Stimulated activated memory B cell treated with anti-CD40 and anti-IgM and Interleukin-4, amounts not matched to agents 10 μg/mL and 1 μg/mL and 100 μg/mL, for 72 hours (primary cell): ENCODE measurements around the gene UQCRC2.
"Not testable (repeated sequence)": the region's sequence is repeated elsewhere in the genome, so short reads cannot be mapped to it uniquely, and the experiment has no call there.

Experiments
- ATAC-seq: fragments of 150-1000 bp; cut with Tn5 transposase; 2 replicates; pipeline ENCODE4 v1.10.0; 2021
- H3K27ac Mint-ChIP-seq: one replicate; pipeline ENCODE4 v1.8.0; 2022; ENCODE audit warnings: mild to moderate bottlenecking, mixed read lengths
- H3K27me3 Mint-ChIP-seq: one replicate; pipeline ENCODE4 v1.8.0; 2022; ENCODE audit warnings: mixed read lengths
- H3K36me3 Mint-ChIP-seq: one replicate; pipeline ENCODE4 v1.8.0; 2022; ENCODE audit warnings: mixed read lengths
- H3K4me1 Mint-ChIP-seq: one replicate; pipeline ENCODE4 v1.8.0; 2022; ENCODE audit warnings: mixed read lengths
- H3K4me3 Mint-ChIP-seq: one replicate; pipeline ENCODE4 v1.8.0; 2022; ENCODE audit warnings: mild to moderate bottlenecking, moderate library complexity, mixed read lengths
- H3K9me3 Mint-ChIP-seq: one replicate; pipeline ENCODE4 v1.8.0; 2022; ENCODE audit warnings: mixed read lengths

UQCRC2 gene

GRCh38 chr16:22013486-22013885 lies 60.3 kb downstream of the UQCRC2 start:
- H3K27ac Mint-ChIP-seq = peak overlapping the region; percentile 38

DNA sequence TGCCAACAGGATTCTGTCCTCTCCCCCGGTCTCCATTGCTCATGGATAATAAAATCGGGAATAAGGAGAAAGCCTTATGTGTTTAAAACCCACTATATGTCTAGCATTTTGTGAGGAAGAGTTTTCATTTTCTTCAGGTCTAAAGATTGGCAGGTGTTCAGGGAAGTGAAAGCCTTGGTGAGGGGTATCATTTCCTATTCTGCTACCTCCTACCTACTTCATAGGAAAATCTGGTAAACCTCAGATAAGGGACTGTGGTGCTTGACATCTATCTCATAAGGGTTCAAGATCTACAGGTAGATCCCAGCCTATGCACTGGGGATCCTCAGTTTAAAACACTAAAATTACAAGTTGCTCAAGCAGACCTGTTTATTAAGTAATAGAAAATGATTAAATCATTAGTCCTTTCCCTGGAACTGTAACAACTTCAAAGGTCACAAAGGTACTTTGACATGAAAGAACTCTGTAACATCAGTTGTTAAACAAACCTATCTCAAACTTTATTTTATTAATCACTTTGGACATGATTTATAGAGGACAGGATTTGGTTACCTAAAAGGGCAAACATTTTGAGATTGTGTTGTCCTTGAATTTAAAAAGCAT lies 61.2 kb downstream of the UQCRC2 start:
- H3K4me3 Mint-ChIP-seq = no peak overlapping the region
- H3K4me1 Mint-ChIP-seq = peaks cover 66% of the 10 kb centered on the region
- peak; percentile 93 for ATAC-seq
- peaks cover 6% of the 10 kb centered on the region for H3K36me3 Mint-ChIP-seq
- no peaks in the 10 kb centered on the region for H3K9me3 Mint-ChIP-seq
- no peaks in the 10 kb centered on the region for H3K27me3 Mint-ChIP-seq
- no peak overlapping the region for H3K27ac Mint-ChIP-seq

More at GRCh38 chr16:22013486-22013885, 60.3 kb downstream of the UQCRC2 start:
- no peaks in the 10 kb centered on the region for H3K27me3 Mint-ChIP-seq
- H3K4me1 Mint-ChIP-seq = peaks cover 72% of the 10 kb centered on the region
- no peaks in the 10 kb centered on the region for H3K9me3 Mint-ChIP-seq
- no peak for ATAC-seq
- H3K36me3 Mint-ChIP-seq = peaks cover 6% of the 10 kb centered on the region
- peak overlapping the region; percentile 11 for H3K4me3 Mint-ChIP-seq

GRCh38 chr16:22016927-22017326 lies 63.8 kb downstream of the UQCRC2 start:
- Mint-ChIP-seq H3K36me3 (no peaks in the 10 kb centered on the region), H3K4me1 (peaks cover 46% of the 10 kb centered on the region), H3K9me3 (no peaks in the 10 kb centered on the region), H3K4me3 (no peak overlapping the region), H3K27me3 (no peaks in the 10 kb centered on the region), H3K27ac (no peak overlapping the region)
- ATAC-seq = no peak

DNA sequence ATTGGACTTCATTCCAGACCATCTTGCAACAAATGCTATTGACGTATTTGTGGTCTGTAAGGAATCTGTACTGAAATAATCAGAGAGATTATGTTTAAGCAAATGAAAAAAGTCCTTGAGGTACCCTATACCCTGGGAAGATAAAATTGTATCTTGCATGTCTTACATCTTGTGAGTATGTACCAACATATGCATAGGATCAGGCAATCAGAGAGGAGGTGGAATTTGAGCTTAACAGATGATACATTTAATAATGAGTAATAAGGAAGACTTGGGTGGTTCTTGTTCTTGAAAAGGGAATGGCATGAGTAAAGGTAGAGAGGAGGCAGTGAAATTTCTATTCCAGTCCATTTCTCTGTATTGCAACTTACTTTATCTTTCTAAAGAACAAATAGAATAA lies 65.4 kb downstream of the UQCRC2 start:
- Mint-ChIP-seq H3K4me3 (no peak overlapping the region), H3K27me3 (no peaks in the 10 kb centered on the region), H3K36me3 (no peaks in the 10 kb centered on the region), H3K9me3 (no peaks in the 10 kb centered on the region), H3K27ac (no peak overlapping the region), H3K4me1 (peaks cover 34% of the 10 kb centered on the region)
- ATAC-seq = no peak

DNA sequence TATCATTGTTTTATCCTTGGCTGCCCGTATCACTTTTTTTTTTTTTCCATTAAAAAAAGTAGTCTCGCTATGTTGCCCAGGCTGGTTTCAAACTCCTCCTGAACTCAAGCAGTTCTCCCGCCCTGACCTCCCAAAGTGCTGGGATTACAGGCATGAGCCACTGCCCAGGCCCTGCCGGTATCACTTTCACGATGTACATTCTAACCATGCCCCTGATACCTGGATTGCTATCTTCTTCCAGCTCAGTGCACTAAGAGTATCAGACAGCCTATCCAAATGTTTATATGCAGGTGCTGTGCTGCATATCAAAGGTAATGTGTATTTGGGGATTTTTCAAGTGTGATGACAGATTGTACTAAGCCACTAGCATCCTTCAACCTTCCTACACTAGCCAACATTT lies 69.0 kb downstream of the UQCRC2 start:
- Mint-ChIP-seq H3K9me3 (no peaks in the 10 kb centered on the region), H3K27me3 (no peaks in the 10 kb centered on the region), H3K27ac (no peak overlapping the region), H3K36me3 (no peaks in the 10 kb centered on the region), H3K4me3 (no peak overlapping the region), H3K4me1 (peaks cover 25% of the 10 kb centered on the region)
- ATAC-seq = no peak

- no peak for ATAC-seq
- no peaks in the 10 kb centered on the region for H3K27me3 Mint-ChIP-seq
- H3K4me1 Mint-ChIP-seq = peaks cover 33% of the 10 kb centered on the region
- no peak overlapping the region for H3K27ac Mint-ChIP-seq
- H3K36me3 Mint-ChIP-seq = peaks cover 2% of the 10 kb centered on the region
- no peak overlapping the region for H3K4me3 Mint-ChIP-seq
- H3K9me3 Mint-ChIP-seq = no peaks in the 10 kb centered on the region
These were observed 70.3 kb downstream of the UQCRC2 start for GRCh38 chr16:22023505-22023904.

DNA sequence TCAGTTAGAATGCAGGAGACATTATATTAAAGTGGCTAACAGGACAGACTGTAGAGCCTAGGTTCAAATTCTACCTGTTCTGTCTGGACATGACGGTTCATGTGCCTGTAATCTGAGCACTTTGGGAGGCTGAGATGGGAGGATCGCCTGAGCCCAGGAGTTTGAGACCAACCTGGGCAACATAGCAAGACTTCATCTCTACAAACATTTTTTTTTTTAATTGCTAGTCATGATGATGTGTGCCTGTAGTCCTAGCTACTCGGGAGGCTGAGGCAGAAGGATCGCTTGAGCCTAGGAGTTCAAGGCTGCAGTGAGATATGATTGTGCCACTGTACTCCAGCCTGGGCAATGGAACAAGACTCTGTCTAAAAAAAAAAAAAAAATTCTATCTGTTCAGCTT lies 71.6 kb downstream of the UQCRC2 start:
- not testable (repeated sequence) for H3K4me3 Mint-ChIP-seq, ATAC-seq, H3K27ac Mint-ChIP-seq, H3K36me3 Mint-ChIP-seq, H3K27me3 Mint-ChIP-seq, H3K9me3 Mint-ChIP-seq
- peaks cover 36% of the 10 kb centered on the region for H3K4me1 Mint-ChIP-seq

DNA sequence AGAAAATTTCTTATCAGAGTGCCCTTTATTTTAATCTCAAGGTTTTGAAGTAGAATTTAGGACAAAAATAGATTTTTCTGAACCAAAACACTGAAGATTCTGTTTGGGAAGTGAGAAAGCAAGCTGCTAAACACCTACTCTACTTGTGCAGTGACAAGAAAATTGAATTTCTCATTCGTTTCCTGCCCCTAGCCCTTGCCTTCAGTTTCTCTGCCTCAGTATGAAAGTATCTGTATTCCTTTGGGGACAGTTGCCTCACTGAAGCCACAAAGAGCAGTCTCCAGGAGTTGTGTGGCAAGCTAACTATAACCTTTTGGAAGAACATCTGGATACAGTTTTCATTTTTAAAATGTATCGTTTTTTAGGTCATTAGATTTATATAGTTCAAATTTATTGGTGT lies 74.5 kb downstream of the UQCRC2 start:
- Mint-ChIP-seq H3K4me1 (peaks cover 38% of the 10 kb centered on the region), H3K36me3 (peaks cover 37% of the 10 kb centered on the region), H3K4me3 (no peak overlapping the region), H3K27ac (no peak overlapping the region), H3K9me3 (no peaks in the 10 kb centered on the region), H3K27me3 (no peaks in the 10 kb centered on the region)
- no peak for ATAC-seq

DNA sequence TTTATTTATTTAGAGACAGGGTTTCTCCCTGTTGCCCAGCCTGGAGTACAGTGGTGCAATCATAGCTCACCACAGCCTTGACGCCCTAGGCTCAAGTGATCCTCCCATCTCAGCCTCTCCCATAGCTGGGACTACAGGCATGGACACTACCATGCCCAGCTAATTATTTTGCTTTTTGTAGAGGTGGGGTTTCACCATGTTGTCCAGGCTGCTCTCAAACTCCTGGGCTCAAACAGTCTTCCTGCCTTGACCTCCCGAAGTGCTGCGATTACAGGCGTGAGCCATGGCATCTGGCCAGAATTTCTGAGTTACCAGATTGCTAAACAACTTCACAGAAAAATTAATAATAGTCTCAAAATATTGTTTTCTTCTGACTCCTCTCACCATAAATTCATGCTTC lies 76.5 kb downstream of the UQCRC2 start:
- Mint-ChIP-seq H3K36me3 (peaks cover 42% of the 10 kb centered on the region), H3K27ac (no peak overlapping the region), H3K9me3 (no peaks in the 10 kb centered on the region), H3K27me3 (no peaks in the 10 kb centered on the region), H3K4me3 (no peak overlapping the region), H3K4me1 (peaks cover 40% of the 10 kb centered on the region)
- ATAC-seq = no peak

GRCh38 chr16:22030087-22030812 lies 77.1 kb downstream of the UQCRC2 start:
- ATAC-seq = no peak
- Mint-ChIP-seq H3K27me3 (no peaks in the 10 kb centered on the region), H3K27ac (no peak overlapping the region), H3K4me1 (peaks cover 46% of the 10 kb centered on the region), H3K4me3 (no peak overlapping the region), H3K36me3 (peaks cover 42% of the 10 kb centered on the region), H3K9me3 (no peaks in the 10 kb centered on the region)

- no peaks in the 10 kb centered on the region for H3K27me3 Mint-ChIP-seq
- peaks cover 40% of the 10 kb centered on the region for H3K4me1 Mint-ChIP-seq
- H3K27ac Mint-ChIP-seq = no peak overlapping the region
- no peaks in the 10 kb centered on the region for H3K9me3 Mint-ChIP-seq
- H3K36me3 Mint-ChIP-seq = peaks cover 43% of the 10 kb centered on the region
- ATAC-seq = no peak
- H3K4me3 Mint-ChIP-seq = no peak overlapping the region
These were observed 78.4 kb downstream of the UQCRC2 start for GRCh38 chr16:22031483-22032083.
